Stomach (tissue), 9 donors: ENCODE results near the gene DLEC1. TPM values are rescaled to one million over a fixed set of nuclear protein-coding genes. Genes with fewer than 3 reads are reported as not detected.

Source experiments
- DNase-seq, 2 donors: peaks; one replicate each; pipeline versions ENCODE4 v3.0.0 to v3.0.0-alpha.2; 2013 to 2019
- H3K27ac ChIP-seq, 5 donors: fragments of 200-600 bp in 4 of 5; sonication (generic) in 4 of 5; one replicate each; pipeline ENCODE4 v1.5.1; 2013 to 2019; ENCODE audit warnings: mild to moderate bottlenecking in 1 of 5, moderate library complexity in 1 of 5
- H3K27me3 ChIP-seq, 3 donors: fragments of 200-600 bp; sonication (generic); one replicate each; pipeline ENCODE4 v1.5.1; 2017 to 2019; ENCODE audit warnings: mixed run types in 1 of 3
- H3K36me3 ChIP-seq, 4 donors: fragments of 200-600 bp; sonication (generic); 1 replicate in 3 of 4; 2 replicates in 1 of 4; pipeline ENCODE4 v1.5.1; 2016 to 2019
- H3K4me1 ChIP-seq, 4 donors: fragments of 200-600 bp; sonication (generic); one replicate each; pipeline ENCODE4 v1.5.1; 2016 to 2019
- H3K4me3 ChIP-seq, 4 donors: fragments of 200-600 bp; sonication (generic) in 3 of 4; one replicate each; pipeline ENCODE4 v1.5.1; 2016 to 2019; ENCODE audit warnings: mild to moderate bottlenecking in 1 of 4
- H3K9me3 ChIP-seq, 4 donors: fragments of 200-600 bp; sonication (generic); one replicate each; pipeline ENCODE4 v1.5.1; 2016 to 2019
- CTCF ChIP-seq, 7 experiments: fragments of 450-650 bp in 4 of 7; fragments of 200-600 bp in 3 of 7; sonication (generic) in 3 of 7; IDR thresholded peaks; one replicate each; pipeline ENCODE4 v1.5.1; 2016 to 2019; ENCODE audit warnings: antibody characterized with exemption in 7 of 7, control low read depth in 2 of 7, mild to moderate bottlenecking in 1 of 7
- EP300 ChIP-seq: sonication (generic); formaldehyde crosslinking; IDR thresholded peaks from one replicate; pipeline ENCODE4 v1.6.1; 2017; ENCODE audit warnings: antibody characterized with exemption
- POLR2A ChIP-seq, 4 donors: fragments of 450-650 bp; IDR thresholded peaks; one replicate each; pipeline ENCODE4 v1.6.1; 2016; ENCODE audit warnings: antibody characterized with exemption in 4 of 4, control low read depth in 2 of 4, mild to moderate bottlenecking in 1 of 4, moderate library complexity in 1 of 4
- POLR2AphosphoS5 ChIP-seq, 3 donors: sonication (generic); formaldehyde crosslinking; IDR thresholded peaks; one replicate each; pipeline ENCODE4 v1.6.1; 2016; ENCODE audit warnings: antibody characterized with exemption in 3 of 3
- WGBS, 5 donors: extraction: QIAGEN DNeasy Blood & Tissue Kit in 3 of 5; methylation state at CpG; one replicate each; pipeline versions ENCODE4 v1.1.5 to v1.1.7; 2013 to 2018; 5-methylcytosine and 5-hydroxymethylcytosine counted together
- intact Hi-C: fragments of 100-400 bp; cut with DNase I; formaldehyde crosslinking; loops from one replicate; pipeline ENCODE4 v1.15.1; 2023; ENCODE audit warnings: low total_unique reads
- polyA plus RNA-seq, 3 donors: library from polyadenylated mRNA; stranded (reverse); fragments of 200-250 nt; gene quantifications; one replicate each; pipeline ENCODE4 v1.2.3, GENCODE V29; 2013
- total RNA-seq, 5 donors: library from RNA; depleted of rRNA; stranded (reverse); fragments of >200 nt; gene quantifications; one replicate each; pipeline versions ENCODE4 v1.1.0 to v1.2.3, GENCODE V29; 2014 to 2016
- donor health status: healthy with polysubstance abuse.
- donor health status: Bipolar disorder and iron deficiency.
- donor health status: healthy.

Gene DLEC1
- total and polyA plus RNA-seq, 8 donors = 0.12 to 1.5 (median 0.31) TPM; not detected in 3

GRCh38 chr3:38090453-38090852, 51.4 kb downstream of the DLEC1 start:
- no peaks in the 10 kb centered on the region for H3K27me3 ChIP-seq
- intact Hi-C loops = no loop called here
- no peaks in the 10 kb centered on the region for H3K36me3 ChIP-seq
- no peak for DNase-seq
- no peak for TF ChIP-seq EP300
- TF ChIP-seq CTCF (IDR thresholded peaks at IDR 0.05) = no peak
- TF ChIP-seq POLR2AphosphoS5 (IDR thresholded peaks at IDR 0.05) = no peak
- no peak overlapping the region for H3K4me3 ChIP-seq
- H3K27ac ChIP-seq = no peak overlapping the region
- WGBS, 5 donors = 82 to 95% (median 92%) methylated on average over 3 of the region's 3 CpGs
- no peaks in the 10 kb centered on the region for H3K4me1 ChIP-seq
- peaks cover 0 to 7% (median 0%) of the 10 kb centered on the region in 4 donors for H3K9me3 ChIP-seq

GRCh38 chr3:38094999-38095398, 56.0 kb downstream of the DLEC1 start:
- Histone ChIP-seq H3K27me3 (peaks cover 0 to 27% (median 0%) of the 10 kb centered on the region in 3 donors), H3K9me3 (no peaks in the 10 kb centered on the region), H3K27ac (no peak overlapping the region), H3K4me1 (no peaks in the 10 kb centered on the region), H3K36me3 (no peaks in the 10 kb centered on the region), H3K4me3 (no peak overlapping the region)
- WGBS, 5 donors = 84 to 100% (median 89%) methylated on average over 2 to 3 of the region's 3 CpGs
- intact Hi-C loops = no loop called here
- no peak for DNase-seq
- TF ChIP-seq POLR2A (IDR thresholded peaks at IDR 0.05) = no peak
- no peak for TF ChIP-seq CTCF (IDR thresholded peaks at IDR 0.05)
- TF ChIP-seq EP300 = no peak
- TF ChIP-seq POLR2AphosphoS5 (IDR thresholded peaks at IDR 0.05) = no peak

DNA sequence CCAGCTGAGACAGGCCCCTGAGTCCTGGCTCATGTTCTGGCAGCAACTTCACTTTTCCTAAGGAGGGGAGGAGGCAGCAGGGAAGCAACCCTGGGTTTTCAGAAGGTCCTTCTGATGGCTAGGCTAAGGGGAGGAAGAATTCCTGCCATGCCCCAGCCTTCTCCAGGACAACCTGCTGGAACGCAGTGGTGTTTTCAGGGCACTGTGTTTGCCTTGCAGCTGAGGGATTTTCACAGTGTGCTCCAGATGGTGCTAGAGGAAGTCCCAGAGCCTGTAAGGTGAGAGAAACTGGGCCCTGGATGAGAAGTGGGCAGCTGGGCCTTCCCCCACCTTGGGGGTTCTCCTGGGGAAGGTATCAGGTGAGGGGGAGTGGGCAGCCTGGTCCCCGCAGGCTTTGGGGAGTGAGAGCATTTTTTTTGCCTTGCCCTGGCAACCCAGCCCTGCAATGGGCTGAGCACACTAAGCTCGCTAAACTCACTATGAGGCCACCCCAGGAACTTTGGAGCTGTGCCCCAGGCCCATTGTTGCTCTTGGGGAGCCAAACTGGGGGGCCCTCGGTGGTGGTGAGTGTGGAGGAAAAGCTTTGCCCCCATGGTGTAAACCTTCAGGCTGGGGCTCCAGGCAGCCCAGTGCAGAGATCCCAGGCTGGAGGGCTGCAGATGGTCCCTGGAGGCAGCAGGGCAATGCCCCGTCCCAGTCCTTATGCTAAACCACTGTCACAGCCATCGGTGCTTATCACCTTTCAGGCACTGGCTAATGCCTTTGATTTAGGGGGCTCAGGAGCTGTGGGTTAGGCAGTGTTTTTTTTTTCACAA, 56.9 kb downstream of the DLEC1 start:
- WGBS, 5 donors = 75 to 87% (median 83%) methylated on average over 4 to 6 of the region's 6 CpGs
- Histone ChIP-seq H3K27me3 (peaks cover 0 to 30% (median 0%) of the 10 kb centered on the region in 3 donors), H3K27ac (no peak overlapping the region), H3K9me3 (no peaks in the 10 kb centered on the region), H3K36me3 (no peaks in the 10 kb centered on the region), H3K4me3 (no peak overlapping the region), H3K4me1 (no peaks in the 10 kb centered on the region)
- no peak for TF ChIP-seq POLR2A (IDR thresholded peaks at IDR 0.05)
- no peak for TF ChIP-seq EP300
- TF ChIP-seq CTCF (IDR thresholded peaks at IDR 0.05) = no peak
- no peak for TF ChIP-seq POLR2AphosphoS5 (IDR thresholded peaks at IDR 0.05)
- no peak for DNase-seq
- intact Hi-C loops = no loop called here

- H3K27me3 ChIP-seq = peaks cover 0 to 30% (median 0%) of the 10 kb centered on the region in 3 donors
- DNase-seq = no peak
- intact Hi-C loops = no loop called here
- TF ChIP-seq EP300 (no peak), POLR2AphosphoS5 (IDR thresholded peaks at IDR 0.05) (no peak), CTCF (IDR thresholded peaks at IDR 0.05) (no peak), POLR2A (IDR thresholded peaks at IDR 0.05) (no peak)
- WGBS, 5 donors = 71 to 80% (median 77%) methylated on average over 17 to 19 of the region's 19 CpGs
- no peaks in the 10 kb centered on the region for H3K9me3 ChIP-seq
- no peak overlapping the region for H3K4me3 ChIP-seq
- H3K36me3 ChIP-seq = no peaks in the 10 kb centered on the region
- no peaks in the 10 kb centered on the region for H3K4me1 ChIP-seq
- no peak overlapping the region for H3K27ac ChIP-seq
Measured at GRCh38 chr3:38097446-38098375, 58.7 kb downstream of the DLEC1 start.
